Spleen (tissue), 11 donors: Measurements from ENCODE around the gene CNTNAP1. TPM values are rescaled to one million over a fixed set of nuclear protein-coding genes. Genes with fewer than 3 reads are reported as not detected.
A peak's percentile ranks its signal among the peaks of the same experiment; 100 is the strongest.

Experiments
- DNase-seq: peaks from one replicate; pipeline ENCODE4 v3.0.0-alpha.2; 2020
- H3K27ac ChIP-seq, 8 donors: fragments of 200-600 bp; sonication (generic) in 7 of 8; 1 replicate in 4 of 8; 2 replicates in 4 of 8; pipeline versions ENCODE4 v1.5.0 to v1.8.0; 2016 to 2021; ENCODE audit warnings: inconsistent platforms in 4 of 8, mild to moderate bottlenecking in 4 of 8, moderate library complexity in 1 of 8
- H3K27me3 ChIP-seq, 7 donors: fragments of 200-600 bp; sonication (generic) in 6 of 7; replicated peaks in 1 of 7; 1 replicate in 4 of 7; 2 replicates in 3 of 7; pipeline versions ENCODE4 v1.5.0 to v1.8.0; 2016 to 2021; ENCODE audit warnings: inconsistent platforms in 3 of 7, mild to moderate bottlenecking in 1 of 7
- H3K36me3 ChIP-seq, 6 donors: fragments of 200-600 bp; sonication (generic) in 5 of 6; 1 replicate in 4 of 6; 2 replicates in 2 of 6; pipeline versions ENCODE4 v1.5.0 to v1.8.0; 2016 to 2021; ENCODE audit warnings: inconsistent platforms in 2 of 6
- H3K4me1 ChIP-seq, 6 donors: fragments of 200-600 bp; sonication (generic) in 5 of 6; 1 replicate in 3 of 6; 2 replicates in 3 of 6; pipeline versions ENCODE4 v1.5.0 to v1.8.0; 2016 to 2021; ENCODE audit warnings: inconsistent platforms in 3 of 6
- H3K4me3 ChIP-seq, 8 donors: fragments of 200-600 bp; sonication (generic) in 7 of 8; 1 replicate in 4 of 8; 2 replicates in 4 of 8; pipeline versions ENCODE4 v1.5.0 to v1.8.0; 2016 to 2021; ENCODE audit warnings: inconsistent platforms in 4 of 8, mild to moderate bottlenecking in 4 of 8, moderate library complexity in 2 of 8
- H3K9me3 ChIP-seq, 8 donors: fragments of 200-600 bp; sonication (generic) in 7 of 8; 1 replicate in 4 of 8; 2 replicates in 4 of 8; pipeline versions ENCODE4 v1.5.0 to v1.8.0; 2016 to 2021; ENCODE audit warnings: inconsistent platforms in 4 of 8
- CTCF ChIP-seq, 11 experiments: fragments of 200-600 bp in 7 of 11; fragments of 450-650 bp in 4 of 11; sonication (generic) in 4 of 11; IDR thresholded peaks in 8 of 11; conservative IDR thresholded peaks in 3 of 11; 1 replicate in 7 of 11; 2 replicates in 4 of 11; pipeline versions ENCODE4 v1.4.0 to v1.8.0; 2016 to 2021; ENCODE audit warnings: antibody characterized with exemption in 11 of 11, inconsistent platforms in 4 of 11, mild to moderate bottlenecking in 1 of 11
- POLR2A ChIP-seq, 3 donors: fragments of 450-650 bp; IDR thresholded peaks; one replicate each; pipeline ENCODE4 v1.5.1; 2017; ENCODE audit warnings: antibody characterized with exemption in 3 of 3, mild to moderate bottlenecking in 1 of 3
- POLR2AphosphoS5 ChIP-seq, 3 donors: sonication (generic); formaldehyde crosslinking; IDR thresholded peaks; one replicate each; pipeline ENCODE4 v1.5.1; 2017; ENCODE audit warnings: antibody characterized with exemption in 3 of 3
- WGBS, 5 donors: extraction: QIAGEN DNeasy Blood & Tissue Kit in 3 of 5; methylation state at CpG; one replicate each; pipeline versions ENCODE4 v1.1.5 to v1.1.7; 2013 to 2018; 5-methylcytosine and 5-hydroxymethylcytosine counted together
- intact Hi-C: fragments of 100-400 bp; cut with DNase I; formaldehyde crosslinking; loops from one replicate; pipeline ENCODE4 v1.15.0; 2023; ENCODE audit warnings: low total_unique reads
- polyA plus RNA-seq, 3 donors: library from polyadenylated mRNA; stranded (reverse); fragments of 200-250 nt; gene quantifications; one replicate each; pipeline ENCODE4 v1.2.1, GENCODE V29; 2013
- total RNA-seq, 7 donors: library from RNA; depleted of rRNA in 3 of 7; stranded (reverse); fragments of >200 nt in 3 of 7; fragmentation: NEBNext Ultra II Directional in 4 of 7; extraction: Animal tissue kit (Norgen Biotek cat#: 25700) in 4 of 7; gene quantifications; one replicate each; pipeline versions ENCODE4 v1.1.0 to v1.2.1, GENCODE V29; 2016 to 2021
- donor health status: healthy with polysubstance abuse.
- donor health status: DM: no; HTN: no; CAD: no; lungs with moderate emphysema.
- donor health status: DM: no; HTN: no; CAD: no.
- donor health status: Bipolar disorder and iron deficiency.
- donor health status: healthy.
- donor health status: DM: no; HTN: no; CAD: no.
- donor health status: DM: yes; HTN: yes; CAD: no.

The CNTNAP1 gene
- total and polyA plus RNA-seq, 10 donors, result 1.1 to 11.2 (median 4.3) TPM

GRCh38 chr17:42697108-42697811 lies 14.9 kb downstream of the CNTNAP1 start:
- Histone ChIP-seq H3K36me3 (peaks cover 0 to 93% (median 42%) of the 10 kb centered on the region in 6 donors), H3K27ac (no peak overlapping the region), H3K4me3 (no peak overlapping the region), H3K9me3 (no peaks in the 10 kb centered on the region), H3K27me3 (no peaks in the 10 kb centered on the region), H3K4me1 (peaks cover 0 to 12% (median 2%) of the 10 kb centered on the region in 6 donors)
- intact Hi-C loops, result no loop called here
- 95 to 97% (median 95%) methylated on average over 17 to 19 of the region's 19 CpGs for WGBS, 5 donors
- no peak for TF ChIP-seq POLR2AphosphoS5 (IDR thresholded peaks at IDR 0.05)
- no peak for TF ChIP-seq CTCF (IDR thresholded peaks at IDR 0.05 in 8 of 11, conservative IDR thresholded peaks at IDR 0.05 in 3 of 11)
- no peak for TF ChIP-seq POLR2A (IDR thresholded peaks at IDR 0.05)
- DNase-seq, result no peak

GRCh38 chr17:42698736-42699414 lies 16.5 kb downstream of the CNTNAP1 start:
- 68 to 84% (median 80%) methylated on average over 2 of the region's 2 CpGs for WGBS, 5 donors
- Histone ChIP-seq H3K36me3 (peaks cover 0 to 97% (median 58%) of the 10 kb centered on the region in 6 donors), H3K9me3 (no peaks in the 10 kb centered on the region), H3K27me3 (no peaks in the 10 kb centered on the region), H3K4me3 (no peak overlapping the region), H3K27ac (peak overlapping the region in 3 of 8 donors; percentile 25 to 27 (median 26)), H3K4me1 (peaks cover 0 to 21% (median 2%) of the 10 kb centered on the region in 6 donors)
- no peak for DNase-seq
- intact Hi-C loops, result no loop called here
- TF ChIP-seq CTCF (IDR thresholded peaks at IDR 0.05 in 8 of 11, conservative IDR thresholded peaks at IDR 0.05 in 3 of 11) (no peak), POLR2AphosphoS5 (IDR thresholded peaks at IDR 0.05) (peak in 1 of 3 donors; percentile 7)

- no peak for DNase-seq
- peak overlapping the region in 3 of 8 donors; percentile 15 to 27 (median 26) for H3K27ac ChIP-seq
- no peak overlapping the region for H3K4me3 ChIP-seq
- H3K36me3 ChIP-seq, result peaks cover 0 to 98% (median 63%) of the 10 kb centered on the region in 6 donors
- 87 to 98% (median 91%) methylated on average over 4 of the region's 4 CpGs for WGBS, 5 donors
- intact Hi-C loops, result no loop called here
- peaks cover 0 to 21% (median 2%) of the 10 kb centered on the region in 6 donors for H3K4me1 ChIP-seq
- TF ChIP-seq POLR2A (IDR thresholded peaks at IDR 0.05), result no peak
- TF ChIP-seq CTCF (IDR thresholded peaks at IDR 0.05 in 8 of 11, conservative IDR thresholded peaks at IDR 0.05 in 3 of 11), result no peak
- no peak for TF ChIP-seq POLR2AphosphoS5 (IDR thresholded peaks at IDR 0.05)
- no peaks in the 10 kb centered on the region for H3K9me3 ChIP-seq
- no peaks in the 10 kb centered on the region for H3K27me3 ChIP-seq
These were observed 17.0 kb downstream of the CNTNAP1 start for GRCh38 chr17:42699415-42699740.

- no peak for DNase-seq
- peaks cover 0 to 98% (median 68%) of the 10 kb centered on the region in 6 donors for H3K36me3 ChIP-seq
These were observed 18.4 kb downstream of the CNTNAP1 start for GRCh38 chr17:42700586-42701289.

More at GRCh38 chr17:42700586-42701289, 18.4 kb downstream of the CNTNAP1 start:
- TF ChIP-seq POLR2AphosphoS5 (IDR thresholded peaks at IDR 0.05), result no peak
- no peak for TF ChIP-seq POLR2A (IDR thresholded peaks at IDR 0.05)
- no peak for TF ChIP-seq CTCF (IDR thresholded peaks at IDR 0.05 in 8 of 11, conservative IDR thresholded peaks at IDR 0.05 in 3 of 11)
- Histone ChIP-seq H3K27me3 (no peaks in the 10 kb centered on the region), H3K4me3 (no peak overlapping the region), H3K9me3 (no peaks in the 10 kb centered on the region), H3K4me1 (peaks cover 0 to 33% (median 4%) of the 10 kb centered on the region in 6 donors), H3K27ac (no peak overlapping the region)
- WGBS, 5 donors, result 83 to 90% (median 87%) methylated on average over 10 of the region's 10 CpGs
- intact Hi-C loops, result no loop called here
